GM18498 (cell line): Measurements from ENCODE around the gene FRY.

Experiments used
- ATAC-seq: cut with Tn5 transposase; IDR thresholded peaks from one replicate; pipeline ENCODE4 v1.9.1; 2021; ENCODE audit warnings: mild to moderate bottlenecking, moderate library complexity; ENCODE audit not compliant: unreplicated experiment

The FRY gene

DNA sequence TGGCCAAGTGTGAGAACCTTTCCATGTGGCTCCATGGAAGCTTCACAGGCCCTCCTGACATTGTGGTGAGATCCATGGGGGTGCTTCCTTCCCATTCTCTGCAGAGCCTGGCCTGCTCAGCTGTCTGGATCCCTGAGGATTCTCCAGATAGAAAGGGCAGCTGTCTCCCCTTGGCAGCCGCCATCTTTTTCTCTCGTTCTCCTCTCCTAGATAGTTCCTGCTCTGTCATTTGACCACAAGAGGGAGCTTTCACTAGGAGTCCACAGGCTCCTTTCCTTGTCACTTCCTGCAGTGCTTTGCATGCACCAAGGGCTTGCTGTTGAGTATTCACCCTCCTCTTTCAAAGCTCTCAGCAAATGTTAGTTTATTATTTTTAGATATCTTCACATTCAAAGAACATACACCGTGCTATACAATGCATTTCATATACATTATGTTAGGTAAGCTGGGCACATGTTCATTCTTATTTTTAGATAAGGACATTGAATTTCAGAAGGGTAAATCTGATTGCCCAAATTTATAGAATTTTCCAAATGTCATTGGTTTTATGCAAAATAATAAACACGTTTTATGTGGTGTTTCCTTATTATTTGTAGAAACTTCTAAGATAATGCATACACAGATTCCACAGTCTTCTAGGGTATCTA, 133.2 kb downstream of the FRY start:
- ATAC-seq, result no peak

DNA sequence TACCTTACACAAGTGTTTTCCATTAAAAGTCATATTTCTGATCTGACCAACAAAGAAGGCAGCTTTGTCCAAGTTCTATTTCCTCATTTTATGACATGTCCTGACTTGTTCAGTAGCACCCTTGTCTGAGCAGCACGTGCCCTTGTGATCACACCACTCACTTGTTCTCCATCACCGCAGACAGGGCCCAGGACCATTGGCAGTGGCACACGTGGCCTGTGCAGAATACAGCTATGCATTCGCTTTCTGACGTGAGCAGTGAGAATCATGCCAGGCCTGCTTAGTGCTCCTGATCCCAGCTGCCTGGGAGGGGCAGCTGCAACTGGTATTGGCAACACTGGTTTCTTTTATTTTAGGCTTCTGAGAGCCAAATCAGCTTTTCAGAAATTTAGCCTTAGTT, 134.2 kb downstream of the FRY start:
- no peak for ATAC-seq

- ATAC-seq, result no peak
Measured at GRCh38 chr13:32168131-32168530, 136.6 kb downstream of the FRY start.

DNA sequence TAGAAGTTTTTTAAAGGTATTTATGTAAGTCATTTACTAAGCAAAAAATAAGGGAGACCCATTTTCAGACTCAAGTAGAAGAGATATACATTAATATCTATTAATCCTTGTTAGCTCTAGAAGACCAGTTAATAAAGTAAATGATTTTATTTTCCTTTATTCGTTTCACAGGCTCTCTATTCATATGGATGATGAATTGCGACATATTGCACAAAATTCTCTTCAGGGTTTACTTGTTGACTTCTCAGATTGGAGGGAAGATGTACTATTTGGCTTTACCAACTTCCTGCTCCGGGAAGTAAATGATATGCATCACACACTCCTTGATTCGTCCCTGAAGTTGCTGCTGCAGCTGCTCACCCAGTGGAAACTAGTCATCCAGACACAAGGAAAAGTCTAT, 139.3 kb downstream of the FRY start:
- ATAC-seq, result no peak

DNA sequence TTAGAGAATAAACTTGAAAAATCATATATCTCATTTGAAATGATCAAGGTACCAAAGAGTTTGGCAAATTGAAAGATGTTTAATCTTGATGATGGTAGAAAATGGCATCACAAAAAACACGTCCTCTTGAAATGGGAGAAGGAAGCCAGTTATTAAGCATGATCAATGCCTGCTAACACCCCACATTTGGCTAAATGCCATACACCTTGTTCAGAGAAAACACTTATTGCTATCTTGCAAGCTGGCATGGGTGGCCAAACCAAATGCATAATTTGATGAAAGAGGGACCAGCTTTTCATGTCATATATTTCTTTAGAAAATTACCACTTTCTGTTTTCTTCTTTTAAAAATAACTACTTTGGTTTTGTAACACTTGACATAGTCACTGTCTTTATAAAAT, 142.3 kb downstream of the FRY start:
- no peak for ATAC-seq

DNA sequence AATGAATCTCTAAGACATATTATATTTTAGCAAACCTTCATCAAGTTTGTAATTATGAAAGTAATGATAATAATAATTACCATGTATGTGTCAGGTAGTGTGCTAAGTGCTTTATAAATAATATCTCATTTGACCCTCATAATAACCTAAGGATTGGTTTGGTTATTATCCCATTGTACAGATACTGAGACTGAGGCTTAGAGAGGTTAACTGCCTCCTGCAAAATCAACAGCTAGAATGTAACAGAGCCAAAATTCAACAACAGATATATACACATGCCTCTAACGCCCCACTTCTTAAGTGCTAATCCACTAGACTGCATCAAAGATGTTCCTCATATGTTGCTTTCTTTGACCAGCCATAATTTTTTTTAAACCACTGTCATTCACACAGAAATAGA, 142.8 kb downstream of the FRY start:
- ATAC-seq, result no peak

DNA sequence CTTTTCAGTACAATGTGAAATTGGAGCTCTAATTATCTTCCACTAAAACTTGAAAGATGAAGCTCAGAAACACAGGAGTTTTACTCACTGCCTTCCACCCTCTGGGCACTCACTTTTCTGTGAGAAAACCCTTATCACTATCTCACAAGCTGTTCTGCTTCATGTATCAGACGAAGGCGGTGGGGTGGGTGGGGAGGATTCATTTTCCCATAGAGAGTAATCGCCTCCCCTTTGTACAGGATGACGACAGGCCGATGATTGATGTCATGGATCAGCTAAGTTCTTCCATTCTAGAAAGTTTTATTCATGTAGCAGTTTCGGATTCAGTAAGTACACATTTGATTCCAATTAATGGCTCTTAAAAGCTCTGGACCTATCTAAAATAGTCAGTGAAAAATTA, 143.7 kb downstream of the FRY start:
- no peak for ATAC-seq

DNA sequence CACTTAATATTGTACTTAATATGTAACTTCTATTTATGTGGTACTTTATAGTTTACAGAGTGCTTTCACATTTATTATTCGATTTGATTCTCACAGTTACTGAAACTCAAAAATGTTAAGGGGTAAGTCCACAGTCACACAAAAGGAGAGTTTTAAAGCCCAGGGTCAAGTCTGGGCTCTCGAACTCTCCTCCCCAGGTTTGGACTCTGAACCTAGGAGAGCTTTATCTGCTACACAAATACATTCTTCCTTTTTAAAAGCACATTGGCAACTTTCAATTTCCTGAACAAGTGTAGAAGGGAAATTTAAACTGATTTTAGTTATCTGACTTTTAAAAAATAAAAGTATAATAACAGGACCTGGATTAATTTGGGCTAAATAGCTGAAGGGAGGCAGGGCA, 144.4 kb downstream of the FRY start:
- no peak for ATAC-seq

DNA sequence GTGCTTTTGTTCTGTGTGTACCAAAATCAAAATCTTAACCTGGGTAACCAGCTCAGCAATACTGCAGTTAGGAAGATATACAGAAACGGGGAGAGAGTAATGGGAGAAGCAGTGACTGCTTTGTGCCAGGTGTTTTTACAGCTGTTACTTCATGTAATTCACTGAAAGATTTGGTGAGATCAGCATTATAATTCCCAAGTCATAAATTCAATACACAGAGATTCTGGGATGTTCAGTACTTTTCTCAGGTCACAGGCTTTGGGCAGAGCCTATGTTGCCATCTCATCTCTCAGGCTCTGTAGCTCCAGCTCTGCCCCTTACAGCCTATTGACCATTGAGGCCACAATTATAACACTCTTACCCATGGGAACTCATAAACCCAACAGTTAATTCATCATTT, 145.1 kb downstream of the FRY start:
- ATAC-seq, result no peak

GRCh38 chr13:32178763-32179162, 147.2 kb downstream of the FRY start:
- no peak for ATAC-seq

DNA sequence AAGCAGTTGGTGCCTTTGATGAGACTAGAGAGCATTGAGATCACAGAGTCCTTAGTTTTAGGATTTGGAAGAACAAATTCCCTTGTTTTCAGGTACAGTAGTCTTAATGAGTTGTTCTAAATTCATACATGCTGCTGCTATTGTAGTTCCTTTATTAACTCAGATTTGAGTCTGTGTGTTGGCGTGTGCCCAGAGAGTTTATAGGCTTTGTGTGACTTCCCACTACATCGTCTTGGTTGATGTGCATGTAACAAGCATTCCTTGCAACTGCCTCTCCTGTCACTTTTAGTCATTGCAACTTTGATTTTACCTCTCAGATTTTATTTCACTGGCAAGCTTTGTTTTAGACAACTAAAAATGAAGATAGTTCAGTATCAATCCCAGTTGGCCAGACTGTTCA, 148.1 kb downstream of the FRY start:
- no peak for ATAC-seq

DNA sequence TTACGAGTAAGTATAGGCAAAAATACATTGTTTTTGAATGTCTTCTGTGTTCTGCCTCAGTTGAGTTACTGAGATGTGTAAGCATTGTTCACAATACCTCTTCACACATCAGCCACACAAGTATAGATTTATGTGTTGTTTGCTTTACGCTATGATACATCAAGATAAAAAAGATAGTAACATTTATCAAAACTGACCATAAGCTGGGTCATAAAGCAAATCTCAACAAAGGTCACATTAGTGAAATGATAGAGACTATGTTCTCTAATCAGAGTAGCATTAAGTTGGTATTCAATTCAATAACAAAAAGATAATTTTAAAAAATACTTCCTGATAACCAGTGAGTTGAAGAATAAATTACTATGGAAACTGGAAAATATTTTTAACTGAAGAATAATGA, 156.1 kb downstream of the FRY start:
- ATAC-seq, result no peak

DNA sequence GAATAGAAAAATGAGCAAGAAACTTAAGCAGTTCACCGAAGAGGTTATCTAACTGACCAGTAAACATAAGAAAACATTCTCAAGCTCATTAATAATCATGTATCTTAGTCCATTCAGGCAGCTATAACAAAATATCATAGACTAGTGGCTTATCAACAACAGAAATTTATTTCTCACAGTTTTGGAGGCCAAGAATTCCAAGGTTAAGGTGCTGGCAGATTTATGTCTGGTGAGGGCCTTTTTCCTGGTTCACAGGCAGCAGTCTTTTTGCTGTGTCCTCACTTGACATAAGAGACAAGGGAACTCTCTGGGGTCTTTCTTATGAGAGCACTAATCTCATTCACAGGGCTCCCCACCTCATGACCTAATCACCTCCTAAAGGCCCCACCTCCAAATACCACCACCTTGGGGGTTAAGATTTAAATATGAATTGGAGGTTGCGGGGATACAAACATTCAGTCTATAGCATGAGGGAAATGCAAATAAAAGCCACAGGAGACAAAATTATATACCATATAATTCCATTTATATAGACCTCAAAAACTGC, 160.0 kb downstream of the FRY start:
- no peak for ATAC-seq

DNA sequence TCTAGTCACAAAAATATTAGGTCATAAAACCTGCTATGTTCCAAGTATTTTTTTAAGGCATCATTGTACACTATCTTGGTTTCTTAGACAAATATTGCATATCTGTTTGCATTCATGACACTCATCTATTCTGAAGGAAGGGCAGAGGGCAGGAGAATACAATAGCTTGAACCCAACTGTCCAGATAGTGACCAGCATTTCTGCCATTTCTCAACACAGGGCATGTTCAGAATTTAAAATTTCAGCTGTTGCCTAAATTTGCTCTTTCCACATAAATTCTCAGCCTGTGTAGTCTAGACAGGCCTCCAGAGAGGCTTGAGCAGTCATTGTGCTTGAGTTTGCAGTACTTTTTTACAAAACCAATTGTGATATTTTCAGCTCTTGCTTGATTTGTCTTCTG, 164.1 kb downstream of the FRY start:
- ATAC-seq, result no peak

DNA sequence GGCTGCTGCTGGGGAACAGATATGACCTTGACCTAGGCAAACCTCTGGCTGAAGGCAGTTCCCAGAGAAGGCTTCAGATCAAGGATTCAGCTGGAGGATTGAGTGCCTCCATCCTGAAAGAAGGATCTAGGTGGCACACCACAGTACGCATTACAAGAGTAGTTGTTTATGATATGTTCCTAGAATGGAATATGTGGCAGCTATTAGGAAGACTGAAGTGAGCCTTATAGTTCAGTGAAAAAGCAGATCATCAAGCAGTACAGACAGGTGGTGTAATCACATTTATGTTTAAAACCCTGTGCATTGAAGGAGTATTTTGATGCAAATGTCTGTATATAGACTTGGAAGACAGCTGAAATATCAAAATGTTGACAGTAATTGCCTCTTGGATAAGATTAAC, 167.6 kb downstream of the FRY start:
- no peak for ATAC-seq

DNA sequence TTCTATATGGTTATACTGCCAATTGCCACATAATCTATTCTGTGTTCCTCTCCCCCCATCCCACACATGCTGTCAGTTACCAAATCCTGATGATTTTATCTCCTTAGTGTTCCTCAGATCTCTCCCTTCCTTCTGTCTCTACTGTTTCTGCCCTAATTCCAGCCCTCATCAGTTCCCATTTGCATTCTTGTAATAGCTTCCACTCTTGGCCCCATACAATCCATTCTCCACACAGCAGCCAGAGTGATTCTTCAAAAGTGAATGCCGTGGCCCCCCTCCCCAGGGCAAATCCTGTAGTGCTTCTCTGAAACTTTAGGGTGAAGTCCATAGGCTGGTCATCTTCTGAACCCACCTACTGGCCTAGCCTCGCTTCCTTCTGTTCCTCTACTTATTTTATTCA, 169.2 kb downstream of the FRY start:
- no peak for ATAC-seq

- no peak for ATAC-seq
Measured at GRCh38 chr13:32201809-32202208, 170.2 kb downstream of the FRY start.

DNA sequence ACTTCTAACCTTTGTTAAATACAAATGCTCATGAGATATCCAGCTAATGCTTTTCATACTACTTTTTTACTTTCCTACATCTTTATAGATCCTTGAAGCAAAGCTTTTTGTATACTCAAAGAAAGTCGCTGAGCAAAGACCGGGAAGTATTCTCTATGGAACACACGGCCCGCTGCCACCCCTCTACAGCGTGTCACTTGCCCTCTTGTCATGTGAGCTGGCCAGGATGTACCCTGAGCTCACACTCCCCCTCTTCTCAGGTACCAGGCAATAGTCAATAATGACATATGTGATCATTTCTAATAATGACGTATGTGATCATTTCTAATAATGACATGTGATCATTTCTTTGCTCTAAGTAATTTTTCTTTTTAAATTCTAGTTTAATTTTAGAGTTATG, 170.7 kb downstream of the FRY start:
- no peak for ATAC-seq

DNA sequence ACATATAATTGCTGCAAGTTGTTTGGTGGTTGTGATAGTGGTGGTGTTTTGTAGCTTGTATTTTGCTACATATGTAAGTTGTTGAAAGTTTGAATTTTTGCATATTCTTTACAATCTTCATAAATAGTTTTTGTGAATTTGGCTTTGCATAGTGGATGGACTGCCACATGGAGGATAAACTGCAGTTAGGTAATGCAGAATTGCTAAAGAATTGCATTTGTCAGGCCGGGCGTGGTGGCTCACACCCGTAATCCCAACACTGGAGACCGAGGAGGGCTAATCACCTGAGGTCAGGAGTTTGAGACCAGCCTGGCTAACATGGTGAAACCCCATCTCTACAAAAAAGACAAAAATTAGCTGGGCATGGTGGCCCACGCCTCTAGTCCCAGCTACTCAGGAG, 171.6 kb downstream of the FRY start:
- no peak for ATAC-seq

DNA sequence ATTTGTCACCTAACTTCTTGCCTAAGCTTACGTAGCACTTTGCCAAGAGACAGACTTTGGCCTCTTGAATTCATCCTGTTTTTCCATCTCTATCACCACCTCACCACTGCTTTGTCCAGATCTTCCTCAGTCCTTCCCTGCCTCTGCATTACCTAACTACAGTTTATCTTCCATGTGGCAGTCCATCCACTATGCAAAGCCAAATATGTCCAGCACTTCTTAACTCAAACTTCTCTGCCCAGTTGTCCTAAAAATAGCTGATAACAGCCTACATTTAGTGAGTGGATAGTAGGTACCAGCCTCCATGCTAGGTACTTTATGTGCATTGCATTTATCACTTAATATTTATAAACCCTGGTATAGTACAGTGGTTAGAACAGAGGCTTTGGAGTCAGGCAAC, 172.2 kb downstream of the FRY start:
- no peak for ATAC-seq

DNA sequence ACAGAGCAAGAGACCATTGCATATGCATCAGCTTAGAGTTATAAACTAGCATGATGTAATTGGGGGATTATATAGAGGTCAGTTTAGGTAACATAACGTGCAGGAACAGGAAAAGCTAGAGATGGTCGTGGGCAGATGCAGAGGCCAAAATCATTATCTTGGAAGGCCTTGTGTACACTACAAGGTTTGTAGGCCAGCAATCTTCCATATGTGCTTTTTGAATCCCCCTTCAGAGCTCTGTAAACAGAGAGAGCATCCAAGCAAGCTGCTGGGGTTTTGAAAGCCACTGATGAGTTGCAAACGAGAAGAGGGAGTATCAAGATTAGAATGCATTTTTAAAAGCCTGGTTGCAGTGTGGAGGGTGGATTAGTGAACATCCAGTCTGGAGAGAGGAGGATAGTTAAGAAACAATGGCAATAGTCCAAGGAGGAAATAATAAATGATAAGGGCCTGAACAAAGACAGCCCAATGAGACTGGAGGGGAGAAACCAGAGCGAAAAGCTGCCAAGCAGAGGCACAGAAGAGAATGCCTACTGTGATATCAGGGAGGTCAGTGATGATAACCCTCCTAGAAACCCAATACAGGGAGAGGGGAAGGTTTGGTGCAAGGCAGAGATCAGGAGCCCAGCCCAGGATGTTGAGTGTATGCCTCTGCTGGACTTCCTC, 174.0 kb downstream of the FRY start:
- ATAC-seq, result no peak

- no peak for ATAC-seq
Measured at GRCh38 chr13:32206097-32206740, 174.6 kb downstream of the FRY start.
